AG04450 (cell line): ENCODE results near the gene SCAND1. TPM values are rescaled to one million over a fixed set of nuclear protein-coding genes. Genes with fewer than 3 reads are reported as not detected.
"Not testable (repeated sequence)": the region's sequence is repeated elsewhere in the genome, so short reads cannot be mapped to it uniquely, and the experiment has no call there.

Source experiments
- CTCF ChIA-PET: fragments of 300-600, 350-600 bp; formaldehyde crosslinking; extraction: SDS; loops from one replicate; lab custom pipeline; 2022; ENCODE audit warnings: antibody characterized with exemption, inconsistent platforms; lab: Charles Lee
- POLR2A ChIA-PET: fragments of 350-600 bp; formaldehyde crosslinking; extraction: SDS; loops from one replicate; lab custom pipeline; 2021; ENCODE audit warnings: antibody characterized with exemption, inconsistent platforms; lab: Yijun Ruan, JAX
- DNase-seq: peaks from one replicate; pipeline ENCODE4 v3.0.0-alpha.2; 2011; ENCODE audit warnings: low read depth, low spot score
- H3K27ac ChIP-seq: one replicate; pipeline ENCODE4 v1.5.1; 2012; ENCODE audit warnings: low read depth, low read length, control low read depth
- H3K27me3 ChIP-seq: one replicate; pipeline ENCODE4 v1.6.0; 2012; ENCODE audit warnings: low read length; ENCODE audit not compliant: control insufficient read depth, insufficient read depth
- H3K4me3 ChIP-seq: 2 replicates; pipeline ENCODE4 v1.5.1; 2011; ENCODE audit warnings: mild to moderate bottlenecking, low read depth, low read length, control low read depth
- H3K9me3 ChIP-seq: 2 replicates; pipeline ENCODE4 v1.5.1; 2012; ENCODE audit warnings: low read length; ENCODE audit not compliant: control insufficient read depth, insufficient read depth
- polyA plus RNA-seq: library from polyadenylated mRNA; depleted of rRNA; stranded (reverse); fragments of >200 nt; gene quantifications from 2 replicates; pipeline ENCODE4 v1.2.3, GENCODE V29; 2011
- TF ChIP-seq, protein P1 (sequence below): IDR thresholded peaks from 2 replicates; pipeline ENCODE4 v1.5.1; 2011; ENCODE audit warnings: low read depth, low read length, control low read depth, inconsistent platforms

The SCAND1 gene
- polyA plus RNA-seq, 1 experiment = 7.4 TPM

DNA sequence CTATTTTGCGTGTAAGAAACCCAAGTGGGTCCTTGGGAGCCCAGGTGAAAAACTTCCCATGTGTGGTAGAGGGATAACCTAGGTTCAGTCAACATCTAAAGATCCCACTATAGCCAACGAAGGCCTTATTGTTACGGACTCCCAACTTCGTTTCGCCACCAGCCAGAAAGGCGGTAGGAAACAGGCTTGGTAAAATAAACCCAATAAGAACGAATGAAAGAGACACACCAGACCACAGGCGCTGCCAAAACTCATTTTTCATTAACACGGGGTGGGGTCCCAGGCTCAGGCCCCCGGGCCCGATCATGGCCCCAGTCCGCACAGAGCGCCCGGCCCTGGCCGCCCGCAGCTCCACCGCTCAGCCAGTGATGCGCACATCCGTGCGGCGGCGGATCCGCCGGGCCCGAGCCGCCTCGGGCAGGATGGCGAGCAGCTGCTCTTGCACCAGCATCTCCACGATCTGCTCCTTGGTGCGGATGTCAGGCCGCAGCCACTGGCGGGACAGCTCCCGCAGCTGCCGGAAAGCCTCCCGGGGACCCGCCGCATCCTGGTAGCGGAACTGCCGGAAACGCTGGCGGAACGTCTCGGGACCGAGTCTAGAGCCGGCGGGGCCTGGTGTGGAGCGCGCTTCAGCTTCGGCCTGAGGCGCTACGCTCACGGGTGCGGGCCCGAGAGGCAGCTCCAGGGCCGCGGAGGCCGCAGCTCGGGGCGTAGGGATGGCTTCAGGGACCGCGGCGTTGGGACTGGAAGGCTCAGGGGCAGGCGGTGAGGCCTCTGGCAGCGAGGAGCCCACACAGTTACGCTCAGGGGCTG is 709 bp downstream of the SCAND1 start:
- Histone ChIP-seq H3K4me3 (peak overlapping the region; percentile 91), H3K9me3 (no peaks in the 10 kb centered on the region; the same call in 1 of the 2 replicates), H3K27ac (peak overlapping the region; percentile 99), H3K27me3 (no peaks in the 10 kb centered on the region)
- TF ChIP-seq, protein P1, sequence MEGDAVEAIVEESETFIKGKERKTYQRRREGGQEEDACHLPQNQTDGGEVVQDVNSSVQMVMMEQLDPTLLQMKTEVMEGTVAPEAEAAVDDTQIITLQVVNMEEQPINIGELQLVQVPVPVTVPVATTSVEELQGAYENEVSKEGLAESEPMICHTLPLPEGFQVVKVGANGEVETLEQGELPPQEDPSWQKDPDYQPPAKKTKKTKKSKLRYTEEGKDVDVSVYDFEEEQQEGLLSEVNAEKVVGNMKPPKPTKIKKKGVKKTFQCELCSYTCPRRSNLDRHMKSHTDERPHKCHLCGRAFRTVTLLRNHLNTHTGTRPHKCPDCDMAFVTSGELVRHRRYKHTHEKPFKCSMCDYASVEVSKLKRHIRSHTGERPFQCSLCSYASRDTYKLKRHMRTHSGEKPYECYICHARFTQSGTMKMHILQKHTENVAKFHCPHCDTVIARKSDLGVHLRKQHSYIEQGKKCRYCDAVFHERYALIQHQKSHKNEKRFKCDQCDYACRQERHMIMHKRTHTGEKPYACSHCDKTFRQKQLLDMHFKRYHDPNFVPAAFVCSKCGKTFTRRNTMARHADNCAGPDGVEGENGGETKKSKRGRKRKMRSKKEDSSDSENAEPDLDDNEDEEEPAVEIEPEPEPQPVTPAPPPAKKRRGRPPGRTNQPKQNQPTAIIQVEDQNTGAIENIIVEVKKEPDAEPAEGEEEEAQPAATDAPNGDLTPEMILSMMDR = no peak
- ChIA-PET POLR2A (interaction anchor here (0.6 to 1.8 kb wide), 12 partner anchors 11 to 250 kb away, joined by 3 to 25 read pairs (median 4); partner anchors contain the start of gene RBM39), CTCF (interaction anchor here (0.5 to 3.9 kb wide), 54 partner anchors 8 to 1077 kb away, joined by 3 to 41 read pairs (median 4); partner anchors contain the start of genes ACSS2, CNBD2 and RBM39)
- no peak for DNase-seq

DNA sequence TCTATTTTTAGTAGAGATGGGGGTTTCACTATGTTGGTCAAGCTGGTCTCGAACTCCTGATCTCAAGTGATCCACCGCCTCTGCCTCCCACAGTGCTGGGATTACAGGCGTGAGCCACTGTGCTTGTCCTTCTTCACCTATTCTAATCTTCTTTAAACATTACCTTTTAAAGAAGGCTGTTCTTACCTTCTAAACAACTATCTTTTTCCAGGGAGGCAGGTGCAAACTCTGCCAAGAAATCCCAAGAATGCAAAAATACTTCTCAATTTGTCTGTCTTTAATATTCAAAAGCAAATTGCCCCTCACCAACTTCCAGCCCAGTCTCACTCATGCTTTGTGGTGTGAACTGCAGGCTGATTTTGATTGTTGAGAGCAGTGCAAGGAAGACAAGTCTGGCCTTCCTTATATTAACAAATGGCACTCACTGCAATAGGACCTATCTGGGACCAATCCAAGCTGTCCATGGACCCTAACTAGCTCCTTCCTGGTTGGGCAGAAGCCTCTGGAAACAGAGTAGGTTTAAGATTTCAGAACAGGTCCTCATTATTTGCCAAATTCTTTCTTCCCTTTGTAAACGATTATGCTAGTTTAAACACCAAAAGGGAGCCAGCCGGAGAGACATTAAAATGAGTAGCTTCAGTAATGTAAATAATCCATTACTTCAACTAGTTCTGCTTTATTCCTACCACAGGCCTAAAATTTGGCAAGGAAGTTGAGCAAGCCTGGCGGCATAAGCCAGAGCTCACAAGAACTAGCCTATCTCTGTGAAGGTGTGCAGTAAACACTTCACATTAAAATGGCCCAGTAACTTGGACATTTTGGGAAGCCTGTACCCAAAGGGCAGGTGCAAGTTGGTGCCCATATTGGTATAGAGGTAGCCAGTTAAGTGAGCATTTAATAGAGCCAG is 1.6 kb downstream of the SCAND1 start:
- POLR2A ChIA-PET = interaction anchor here (0.6 to 1.8 kb wide), 3 partner anchors 173 to 211 kb away, joined by 4 to 25 read pairs (median 9); partner anchors contain the start of gene RBM39
- TF ChIP-seq, protein P1 = no peak
- DNase-seq = peak; percentile 23
- Histone ChIP-seq H3K27ac (peak overlapping the region; percentile 99), H3K9me3 (no peaks in the 10 kb centered on the region; the same call in 1 of the 2 replicates), H3K4me3 (peak overlapping the region; percentile 91), H3K27me3 (no peaks in the 10 kb centered on the region)
- CTCF ChIA-PET = interaction anchor here (0.6 to 3.9 kb wide), 6 partner anchors 11 to 856 kb away, joined by 3 to 41 read pairs (median 10); no protein-coding TSS in a partner anchor

DNA sequence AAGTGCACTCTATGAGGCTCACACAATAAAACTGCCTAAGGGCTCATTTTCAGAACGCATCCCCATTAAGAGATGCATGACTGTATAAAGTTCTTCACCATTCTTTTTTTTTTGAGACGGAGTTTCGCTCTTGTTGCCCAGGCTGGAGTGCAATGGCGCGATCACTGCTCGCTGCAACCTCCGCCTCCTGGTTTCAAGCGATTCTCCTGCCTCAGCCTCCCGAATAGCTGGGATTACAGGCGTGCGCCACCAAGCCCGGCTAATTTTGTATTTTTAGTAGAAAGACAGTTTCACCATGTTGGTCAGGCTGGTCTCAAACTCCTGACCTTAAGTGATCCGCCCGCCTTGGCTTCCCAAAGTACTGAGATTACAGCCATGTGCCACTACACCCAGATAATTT is 2.2 kb downstream of the SCAND1 start:
- DNase-seq, H3K27me3 ChIP-seq, H3K27ac ChIP-seq, H3K9me3 ChIP-seq: not testable (repeated sequence)
- POLR2A ChIA-PET = interaction anchor here (1.2 kb wide), 1 partner anchor 210 kb away, joined by 4 read pairs; the partner anchor contains the start of gene RBM39
- peak overlapping the region; percentile 91; the same call in 1 of the 2 replicates for H3K4me3 ChIP-seq
- CTCF ChIA-PET = interaction anchor here (1.0 to 3.9 kb wide), 2 partner anchors 40 to 187 kb away, joined by 6 to 41 read pairs; no protein-coding TSS in a partner anchor

DNA sequence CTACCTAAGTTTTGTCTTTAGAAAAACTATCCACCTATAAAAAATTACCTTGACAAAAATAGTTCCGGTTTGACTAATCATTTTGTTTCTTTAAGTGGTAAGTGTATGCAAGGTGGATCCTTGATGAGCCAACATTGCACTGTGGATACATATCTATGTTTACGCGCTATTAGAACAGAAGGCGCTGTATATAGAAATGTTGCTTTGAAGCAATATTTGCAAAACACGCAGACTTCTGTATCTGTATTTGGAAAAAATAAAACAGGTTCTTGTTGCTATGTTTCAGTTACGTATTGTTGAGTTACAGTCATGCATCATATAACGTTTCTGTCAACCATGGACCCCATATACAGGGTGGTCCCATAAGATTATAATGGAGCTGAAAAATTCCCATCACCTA is 4.2 kb downstream of the SCAND1 start:
- ChIA-PET POLR2A (no interaction called here), CTCF (interaction anchor here (0.7 kb wide), 1 partner anchor 252 kb away, joined by 3 read pairs; no protein-coding TSS in a partner anchor)
- Histone ChIP-seq H3K27ac (no peak overlapping the region), H3K4me3 (no peak overlapping the region), H3K9me3 (no peaks in the 10 kb centered on the region; the same call in 1 of the 2 replicates), H3K27me3 (no peaks in the 10 kb centered on the region)
- DNase-seq = no peak
- TF ChIP-seq, protein P1 = no peak

DNA sequence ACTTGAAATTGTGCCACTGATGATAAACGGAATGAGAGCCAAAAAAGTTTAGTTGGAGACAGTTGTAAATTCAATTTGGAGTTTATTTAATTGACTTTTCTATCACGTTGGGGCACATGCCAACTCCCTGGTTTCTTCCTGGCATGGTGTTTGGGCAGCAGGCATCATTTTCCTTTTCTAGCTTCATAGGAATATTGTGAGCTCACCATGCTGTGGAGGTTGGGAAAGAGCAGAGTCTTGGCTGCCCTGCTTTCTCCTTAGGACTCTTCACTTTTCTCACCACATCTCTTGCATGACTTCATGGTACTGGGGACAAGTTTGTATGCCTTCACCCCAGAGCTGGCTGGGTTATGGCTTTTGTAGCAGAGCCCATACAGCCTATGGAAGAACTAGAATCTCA is 6.4 kb downstream of the SCAND1 start:
- Histone ChIP-seq H3K4me3 (no peak overlapping the region), H3K27me3 (no peaks in the 10 kb centered on the region), H3K27ac (peak overlapping the region; percentile 77), H3K9me3 (no peaks in the 10 kb centered on the region)
- TF ChIP-seq, protein P1 = no peak
- peak; percentile 21 for DNase-seq
- ChIA-PET POLR2A (no interaction called here), CTCF (interaction anchor here (0.7 kb wide), 1 partner anchor 63 kb away, joined by 3 read pairs; no protein-coding TSS in a partner anchor)
